CD4-positive, alpha-beta T cell treated with Interferon gamma for 1 hour (primary cell): ENCODE measurements around the gene CNIH2.
"Not testable (repeated sequence)": the region's sequence is repeated elsewhere in the genome, so short reads cannot be mapped to it uniquely, and the experiment has no call there.

Source experiments
- DNase-seq: peaks from one replicate; pipeline ENCODE4 v3.0.0-alpha.2; 2020

The CNIH2 gene

GRCh38 chr11:66316849-66317251 is 38.9 kb downstream of the CNIH2 start, which contains the start of gene CD248:
CD248 (minus strand) TSS chr11:66317044; CDS start chr11:66317027, 17 bp downstream.
- peak; percentile 11 for DNase-seq

GRCh38 chr11:66317322-66317722 is 39.3 kb downstream of the CNIH2 start:
- peak; percentile 65 for DNase-seq

GRCh38 chr11:66317723-66318599 is 40.0 kb downstream of the CNIH2 start:
- DNase-seq = peak; percentile 89

GRCh38 chr11:66318600-66318970 is 40.6 kb downstream of the CNIH2 start:
- DNase-seq = no peak

GRCh38 chr11:66320289-66320688 is 42.3 kb downstream of the CNIH2 start:
- DNase-seq = not testable (repeated sequence)

- not testable (repeated sequence) for DNase-seq
These were observed 42.8 kb downstream of the CNIH2 start for GRCh38 chr11:66320748-66321147.

GRCh38 chr11:66321606-66322005 is 43.6 kb downstream of the CNIH2 start:
- no peak for DNase-seq

- DNase-seq = no peak
These were observed 44.9 kb downstream of the CNIH2 start for GRCh38 chr11:66322732-66323427.

- no peak for DNase-seq
These were observed 45.7 kb downstream of the CNIH2 start for GRCh38 chr11:66323684-66324083.

- no peak for DNase-seq
These were observed 46.7 kb downstream of the CNIH2 start for GRCh38 chr11:66324664-66325063.

- no peak for DNase-seq
These were observed 47.3 kb downstream of the CNIH2 start for GRCh38 chr11:66325263-66325671.

- peak; percentile 22 for DNase-seq
These were observed 48.5 kb downstream of the CNIH2 start for GRCh38 chr11:66326261-66327111.

GRCh38 chr11:66327171-66328030 is 49.4 kb downstream of the CNIH2 start:
- no peak for DNase-seq

GRCh38 chr11:66328031-66328301 is 50.0 kb downstream of the CNIH2 start:
- DNase-seq = peak; percentile 59

- DNase-seq = peak; percentile 81
These were observed 50.5 kb downstream of the CNIH2 start for GRCh38 chr11:66328302-66329144.

GRCh38 chr11:66329165-66329673 is 51.2 kb downstream of the CNIH2 start:
- no peak for DNase-seq

GRCh38 chr11:66330931-66331330 is 53.0 kb downstream of the CNIH2 start:
- DNase-seq = no peak

- no peak for DNase-seq
These were observed 53.8 kb downstream of the CNIH2 start for GRCh38 chr11:66331542-66332370.

GRCh38 chr11:66332371-66333219 is 54.6 kb downstream of the CNIH2 start:
- DNase-seq = no peak
